KOPT-K1 (cell line): ENCODE data around the gene MAML1.
A peak's percentile ranks its signal among the peaks of the same experiment; 100 is the strongest.

ENCODE experiments used
- H3K27ac ChIP-seq: fragments of 200-600 bp; sonication (generic); 2 replicates; pipeline ENCODE4 v1.5.1; 2016; ENCODE audit warnings: antibody characterized with exemption, mild to moderate bottlenecking, low read depth, low read length; ENCODE audit not compliant: poor library complexity, severe bottlenecking
- H3K36me3 ChIP-seq: fragments of 200-600 bp; sonication (generic); 2 replicates; pipeline ENCODE4 v1.5.1; 2017; ENCODE audit warnings: antibody characterized with exemption, mild to moderate bottlenecking, low read length, moderate library complexity; ENCODE audit not compliant: insufficient read depth
- H3K9me3 ChIP-seq: fragments of 200-600 bp; sonication (generic); 2 replicates; pipeline ENCODE4 v1.5.1; 2017; ENCODE audit warnings: antibody characterized with exemption, low read length, mild to moderate bottlenecking; ENCODE audit not compliant: insufficient read depth, poor library complexity, severe bottlenecking

The MAML1 gene

DNA sequence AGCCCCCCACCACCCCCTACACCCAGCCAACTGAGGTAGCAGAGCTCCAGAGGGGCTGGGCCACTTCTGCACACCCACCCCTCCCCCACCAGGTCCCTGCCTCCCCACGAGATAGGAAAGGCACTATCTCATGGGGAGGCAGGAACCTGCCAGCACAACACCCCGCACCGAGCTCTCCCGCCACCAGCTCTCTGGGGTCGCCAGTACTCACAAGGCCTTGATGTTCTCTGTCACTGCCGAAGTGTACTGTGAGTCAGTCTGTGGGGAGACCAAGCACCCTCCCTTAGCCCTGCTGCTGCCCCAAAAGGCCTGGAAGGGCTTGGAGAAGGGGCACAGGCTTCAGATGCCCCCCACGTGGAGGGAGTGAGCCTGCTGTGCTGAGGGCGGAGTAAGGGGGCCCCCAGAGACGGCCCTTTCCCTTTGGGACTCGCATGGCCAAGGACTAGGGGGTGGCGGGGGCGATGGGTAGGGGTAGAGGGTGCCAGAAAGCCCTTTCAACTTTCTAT is 68.1 kb downstream of the MAML1 start:
- H3K27ac ChIP-seq = no peak overlapping the region
- peaks cover 32% of the 10 kb centered on the region; the same call in 1 of the 2 replicates for H3K36me3 ChIP-seq

DNA sequence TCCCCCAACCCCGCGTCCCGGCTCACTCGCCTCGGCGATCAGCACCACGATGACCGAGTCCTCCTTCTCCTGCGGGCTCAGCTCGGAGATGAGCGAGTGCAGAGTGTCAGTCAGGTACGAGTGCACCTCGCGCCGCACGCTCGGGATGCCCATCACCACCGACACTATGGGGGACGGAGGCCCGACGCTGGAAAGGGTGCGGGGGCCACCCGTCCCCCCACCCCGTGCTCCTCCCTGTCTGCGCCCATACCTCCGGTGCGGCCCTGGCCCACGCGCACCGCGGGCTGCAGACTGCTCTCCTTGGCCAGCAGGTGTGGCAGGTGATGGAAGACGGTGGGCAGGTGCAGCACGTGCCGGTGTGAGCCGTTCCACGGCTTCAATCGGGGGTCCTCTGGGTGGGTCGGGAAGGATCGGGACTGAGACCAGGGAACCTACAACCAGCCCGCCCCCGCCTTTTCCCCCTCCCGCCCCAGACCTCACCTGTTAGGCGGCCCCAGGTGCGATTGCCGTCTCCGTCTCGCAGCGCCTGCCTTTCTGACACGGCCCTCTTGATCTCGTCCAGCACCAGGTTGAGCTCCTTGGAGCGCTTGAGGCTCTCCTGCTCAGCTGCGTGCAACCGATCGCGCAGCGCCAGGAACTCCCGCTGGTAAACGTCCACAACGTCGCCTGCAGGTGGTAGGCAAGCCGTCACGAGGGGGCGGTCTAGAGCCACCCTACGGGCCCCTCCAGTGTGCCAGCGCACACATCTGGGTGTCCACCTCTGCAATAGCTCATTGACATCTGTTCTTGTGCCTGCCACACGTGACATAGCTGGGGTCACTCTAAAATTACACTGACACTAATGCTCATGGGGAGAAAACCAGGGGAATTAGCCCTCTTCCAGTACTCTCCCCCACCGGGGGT is 68.9 kb downstream of the MAML1 start:
- H3K9me3 ChIP-seq = no peaks in the 10 kb centered on the region
- no peak overlapping the region for H3K27ac ChIP-seq
- H3K36me3 ChIP-seq = peaks cover 32% of the 10 kb centered on the region; the same call in 1 of the 2 replicates

More for the DNA sequence above, 68.1 kb downstream of the MAML1 start:
- no peaks in the 10 kb centered on the region for H3K9me3 ChIP-seq

DNA sequence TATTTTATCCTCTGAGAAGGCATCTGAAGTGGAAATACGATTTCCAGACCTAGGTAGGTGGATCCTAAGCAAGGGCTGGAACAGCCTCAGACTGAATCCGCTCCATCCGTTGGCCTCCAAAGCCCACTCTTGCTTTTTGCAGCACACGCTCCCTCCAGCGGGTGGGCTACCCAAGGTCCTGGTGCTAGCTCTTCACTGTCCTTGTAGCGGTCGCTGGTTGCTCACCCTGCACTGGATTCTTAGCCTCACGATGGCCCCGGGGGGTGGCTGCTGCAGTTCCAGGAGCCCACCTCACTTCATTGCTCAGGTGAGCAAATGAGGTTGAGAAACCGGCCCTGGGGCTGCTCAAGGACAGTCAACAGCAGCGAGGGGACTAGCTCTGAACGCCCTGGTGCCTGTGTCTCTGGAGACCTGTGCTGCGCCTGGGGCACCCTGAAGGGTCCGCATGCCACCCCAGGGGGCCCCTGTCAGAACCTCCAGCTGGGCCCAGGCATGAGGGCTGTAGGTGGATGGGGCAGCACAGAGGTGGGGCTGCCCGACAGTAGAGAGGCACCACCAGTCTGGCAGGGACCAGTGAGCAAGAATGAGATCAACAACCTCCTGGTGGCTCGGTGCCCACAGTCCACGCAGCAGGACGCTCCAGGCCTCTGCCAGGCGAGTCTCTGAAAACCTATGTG is 69.7 kb downstream of the MAML1 start:
- Histone ChIP-seq H3K9me3 (no peaks in the 10 kb centered on the region), H3K27ac (no peak overlapping the region), H3K36me3 (peaks cover 27% of the 10 kb centered on the region; the same call in 1 of the 2 replicates)

DNA sequence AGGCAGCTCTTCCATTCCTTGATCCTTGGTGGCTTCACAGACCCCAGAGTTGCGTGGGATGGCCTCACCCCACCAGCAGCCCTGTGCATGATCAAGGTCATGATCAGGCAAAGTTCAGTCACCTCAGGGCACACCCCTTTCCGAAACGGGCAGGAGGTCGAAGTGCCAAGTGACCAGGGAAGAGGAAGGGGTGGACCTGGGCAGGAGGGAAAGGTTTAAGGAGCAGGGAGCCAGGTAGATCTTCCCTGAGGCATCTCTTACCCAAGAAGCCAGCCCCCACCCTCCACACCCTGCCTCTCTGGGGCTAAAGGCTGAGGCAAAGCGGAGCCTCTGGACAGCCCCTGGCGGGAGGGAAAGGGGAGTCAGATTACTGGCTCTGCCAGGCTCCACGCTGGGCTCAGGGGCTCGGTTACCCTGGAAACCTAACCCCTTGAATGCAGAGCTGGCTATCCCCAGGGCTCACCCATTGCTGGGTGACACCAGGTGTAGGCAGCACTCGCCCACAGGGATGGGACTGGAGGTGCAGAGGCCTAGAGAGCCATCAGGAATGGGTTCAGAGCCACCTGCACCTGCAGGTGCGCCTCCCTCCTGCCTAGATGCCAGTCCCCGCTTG is 70.4 kb downstream of the MAML1 start:
- no peaks in the 10 kb centered on the region for H3K9me3 ChIP-seq
- H3K27ac ChIP-seq = no peak overlapping the region
- H3K36me3 ChIP-seq = peaks cover 25% of the 10 kb centered on the region; the same call in 1 of the 2 replicates

DNA sequence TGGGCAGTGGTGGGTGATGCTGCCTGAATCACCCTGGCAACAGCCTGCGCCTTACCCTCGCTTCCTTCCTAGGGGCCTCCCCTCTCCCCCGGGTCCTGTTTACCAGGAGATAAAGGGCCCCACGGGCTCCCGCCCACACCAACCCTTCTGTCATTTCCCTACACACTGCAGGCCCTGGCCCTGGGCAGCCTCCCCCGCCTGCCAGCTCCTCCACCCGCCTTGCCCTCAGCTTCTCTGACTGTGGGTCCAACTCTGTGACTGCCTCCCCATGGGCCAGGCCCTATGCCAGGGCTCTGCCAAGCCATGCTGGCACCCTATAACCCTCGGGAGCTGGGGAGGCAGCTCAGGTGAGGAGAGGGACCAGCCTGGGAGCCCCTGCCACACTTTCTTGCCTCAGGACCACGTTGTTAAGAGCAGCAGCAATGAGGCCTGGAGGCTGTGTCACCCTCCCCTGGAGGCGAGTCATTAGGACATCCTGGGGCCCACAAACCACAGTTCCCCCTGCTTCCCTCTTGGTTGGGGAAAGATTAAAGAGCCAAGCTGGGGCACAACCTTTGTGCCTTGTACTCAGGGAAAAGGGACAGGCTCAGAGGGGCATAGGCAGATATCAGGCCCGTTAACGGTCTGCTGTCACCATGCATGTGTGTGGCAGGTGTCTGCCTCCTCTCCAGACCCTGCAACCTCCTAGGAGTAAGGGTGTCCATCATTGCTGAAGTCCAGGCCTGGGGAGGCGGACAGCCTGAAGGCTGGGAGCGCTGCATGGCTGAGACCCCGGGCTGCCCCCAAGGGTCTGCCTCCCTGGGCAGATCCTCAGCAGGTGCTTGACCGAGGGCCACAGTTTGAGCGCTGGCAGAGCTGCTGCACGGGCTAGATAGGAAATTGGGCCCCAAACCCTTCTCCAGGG is 71.3 kb downstream of the MAML1 start:
- no peaks in the 10 kb centered on the region for H3K9me3 ChIP-seq
- peak overlapping the region; percentile 54 for H3K27ac ChIP-seq
- peaks cover 18% of the 10 kb centered on the region; the same call in 1 of the 2 replicates for H3K36me3 ChIP-seq

DNA sequence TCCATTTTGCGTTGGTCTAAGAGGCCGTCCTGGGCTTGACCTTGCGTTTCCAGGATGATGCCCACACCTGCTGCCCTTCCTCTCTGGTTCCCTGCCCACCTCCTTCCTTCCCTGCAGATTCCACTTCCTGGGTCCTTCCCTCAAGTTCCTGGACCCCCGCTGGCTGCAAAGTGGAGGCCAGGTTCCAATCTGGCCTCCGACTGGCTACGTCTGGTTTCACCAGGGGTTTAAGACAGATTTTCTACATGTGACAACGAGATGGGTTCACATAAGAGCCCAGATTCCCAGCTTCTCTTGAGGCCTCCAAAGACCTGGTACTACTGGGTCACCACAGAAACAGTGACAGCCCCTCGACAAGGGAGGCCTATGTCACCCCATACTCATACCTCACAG is 71.9 kb downstream of the MAML1 start:
- H3K36me3 ChIP-seq = peaks cover 11% of the 10 kb centered on the region; the same call in 1 of the 2 replicates

DNA sequence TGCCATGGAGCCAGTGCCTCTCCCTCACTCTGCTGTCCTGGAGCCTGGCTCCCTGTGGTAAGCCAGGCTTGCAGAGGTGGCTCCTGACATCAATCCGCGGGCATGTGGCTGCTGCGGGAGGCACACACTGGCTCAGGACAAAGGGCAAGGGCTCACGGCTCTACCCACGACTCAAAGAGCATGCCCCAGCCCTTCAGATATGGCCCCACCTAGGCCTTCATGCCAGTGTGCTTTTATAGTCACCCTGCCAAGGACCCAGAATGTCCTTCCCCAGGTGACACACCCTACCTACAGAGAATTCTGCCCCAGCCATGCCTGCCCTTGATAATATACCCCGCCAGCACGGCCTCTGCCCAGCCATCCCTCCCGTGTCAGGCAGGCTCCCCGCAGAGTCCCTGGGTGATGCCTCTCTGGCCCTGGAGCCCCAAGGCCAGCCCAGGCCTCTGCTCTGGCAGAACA is 72.5 kb downstream of the MAML1 start:
- Histone ChIP-seq H3K27ac (peak overlapping the region; percentile 54), H3K9me3 (no peaks in the 10 kb centered on the region), H3K36me3 (peaks cover 7% of the 10 kb centered on the region; the same call in 1 of the 2 replicates)

More for the DNA sequence above, 71.9 kb downstream of the MAML1 start:
- H3K27ac ChIP-seq = peak overlapping the region; percentile 54
- no peaks in the 10 kb centered on the region for H3K9me3 ChIP-seq

DNA sequence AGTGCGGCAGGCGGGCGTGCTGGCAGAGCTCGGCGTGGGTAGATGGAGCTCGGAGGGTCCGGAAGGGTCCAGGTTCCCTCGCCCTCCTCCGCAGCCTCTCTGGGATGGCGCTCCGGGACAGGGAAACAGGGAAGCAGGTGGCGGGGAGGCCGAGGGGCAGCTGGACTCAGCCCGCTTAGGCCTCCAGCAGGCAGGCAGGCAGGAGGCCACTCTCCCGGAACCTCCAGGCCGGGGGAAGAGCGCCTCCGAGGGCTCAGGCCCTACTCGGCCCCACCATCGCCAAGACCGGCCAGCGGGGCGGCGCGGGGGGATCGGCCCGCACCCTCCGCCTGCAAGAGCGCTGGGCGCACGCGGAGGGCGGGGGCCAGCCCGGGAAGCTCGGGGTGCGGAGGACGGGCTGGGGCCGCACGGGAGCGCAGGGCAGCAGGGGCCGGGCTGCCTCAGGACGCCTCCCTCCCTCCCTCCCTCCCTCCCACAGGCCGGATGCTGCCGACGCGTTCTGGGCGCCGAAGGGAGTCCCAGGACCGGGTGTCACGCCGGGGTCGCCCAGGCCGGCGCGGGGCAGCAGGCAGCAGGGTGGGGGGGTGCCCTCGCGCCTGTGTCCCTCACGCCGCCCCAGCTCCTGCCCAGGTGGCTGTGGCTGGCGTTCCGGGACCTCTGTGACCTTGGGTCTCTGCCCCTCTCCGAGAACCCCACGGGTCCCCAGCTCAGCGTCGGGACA is 73.1 kb downstream of the MAML1 start:
- H3K27ac ChIP-seq = peak overlapping the region; percentile 52
- H3K9me3 ChIP-seq = no peaks in the 10 kb centered on the region
- peaks cover 2% of the 10 kb centered on the region; the same call in 1 of the 2 replicates for H3K36me3 ChIP-seq

DNA sequence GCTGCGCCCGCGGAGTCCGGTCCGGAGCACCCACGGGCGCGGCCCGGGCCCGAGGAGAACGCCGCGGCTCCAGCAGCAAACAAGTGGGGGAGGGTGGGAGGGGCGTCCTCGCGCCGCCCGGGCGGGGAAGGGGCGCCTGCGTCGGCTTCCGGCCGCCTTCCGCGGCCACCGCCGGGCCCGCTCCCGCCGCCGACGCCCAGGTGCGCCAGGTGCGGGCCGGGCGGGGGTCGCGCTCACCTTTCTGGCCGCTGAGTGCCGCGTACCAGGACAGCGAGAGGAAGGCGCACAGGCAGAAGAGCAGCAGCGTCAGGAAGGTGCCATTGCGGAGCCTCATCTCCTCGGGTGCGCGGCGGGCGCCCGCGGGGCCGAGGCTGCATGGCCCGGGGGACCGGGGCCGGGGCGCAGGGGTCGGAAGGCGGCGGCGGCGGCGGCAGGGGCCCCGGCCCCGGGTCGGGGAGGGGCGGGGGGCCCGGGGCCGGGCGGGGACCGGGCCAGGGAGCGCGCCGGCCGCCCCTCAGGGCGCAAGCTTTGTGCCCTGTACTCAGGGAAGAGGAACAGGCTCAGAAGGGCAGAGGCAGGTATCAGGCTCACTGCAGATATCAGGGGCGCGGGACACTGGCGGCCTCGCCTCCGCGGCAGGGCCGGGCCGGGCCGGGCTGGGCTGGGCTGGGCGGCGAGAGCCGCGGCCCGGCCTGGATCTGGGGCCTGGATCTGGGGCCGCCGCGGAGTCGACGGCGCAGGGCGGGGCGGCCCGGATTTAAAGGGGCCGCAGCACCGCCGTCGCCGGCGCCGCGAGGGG is 73.8 kb downstream of the MAML1 start, which contains the start of gene MGAT4B:
TSS of gene MGAT4B (minus strand) at position 617 of the 799 bp plus-strand sequence. CDS start at position 334, 283 bp downstream.
- Histone ChIP-seq H3K27ac (peak within 1 kb of the TSS; percentile 52), H3K9me3 (no peaks in the 10 kb centered on the region), H3K36me3 (no peaks in the 10 kb centered on the region)

DNA sequence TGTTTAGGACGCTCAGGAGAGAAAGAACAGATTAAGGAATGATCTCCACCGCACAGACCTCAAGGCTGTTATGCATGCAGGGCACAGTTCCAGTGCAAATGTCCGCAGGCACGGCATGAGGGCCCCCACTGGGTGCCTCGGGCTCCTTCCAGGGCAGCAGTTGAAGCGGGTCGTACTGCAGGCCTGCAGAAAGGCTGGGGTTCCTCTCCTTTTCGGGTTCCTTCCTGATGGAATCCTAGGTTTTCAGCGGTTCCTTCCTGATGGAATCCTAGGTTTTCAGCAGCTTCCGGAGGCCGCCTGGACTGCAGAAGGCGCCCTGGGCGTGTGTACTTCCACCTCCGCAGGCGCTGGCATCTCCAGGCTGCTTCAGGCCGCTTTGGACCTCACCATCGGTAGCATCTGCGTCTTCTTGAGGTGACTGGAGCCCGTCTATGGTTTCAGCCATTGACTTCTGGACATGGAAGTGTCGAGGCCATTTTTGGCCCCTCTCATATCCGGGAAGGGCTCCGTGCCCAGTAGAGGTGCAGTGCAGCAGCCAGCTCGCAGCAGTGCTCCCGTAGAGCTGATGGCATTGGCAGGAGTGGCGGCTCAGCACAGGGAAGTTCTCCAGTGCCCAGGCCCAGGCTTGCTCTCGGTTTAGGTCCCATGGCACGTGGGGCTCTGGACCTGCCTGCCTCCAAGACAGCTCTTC is 79.7 kb downstream of the MAML1 start:
- Histone ChIP-seq H3K9me3 (no peaks in the 10 kb centered on the region), H3K36me3 (peaks cover 5% of the 10 kb centered on the region; the same call in 1 of the 2 replicates), H3K27ac (no peak overlapping the region)

DNA sequence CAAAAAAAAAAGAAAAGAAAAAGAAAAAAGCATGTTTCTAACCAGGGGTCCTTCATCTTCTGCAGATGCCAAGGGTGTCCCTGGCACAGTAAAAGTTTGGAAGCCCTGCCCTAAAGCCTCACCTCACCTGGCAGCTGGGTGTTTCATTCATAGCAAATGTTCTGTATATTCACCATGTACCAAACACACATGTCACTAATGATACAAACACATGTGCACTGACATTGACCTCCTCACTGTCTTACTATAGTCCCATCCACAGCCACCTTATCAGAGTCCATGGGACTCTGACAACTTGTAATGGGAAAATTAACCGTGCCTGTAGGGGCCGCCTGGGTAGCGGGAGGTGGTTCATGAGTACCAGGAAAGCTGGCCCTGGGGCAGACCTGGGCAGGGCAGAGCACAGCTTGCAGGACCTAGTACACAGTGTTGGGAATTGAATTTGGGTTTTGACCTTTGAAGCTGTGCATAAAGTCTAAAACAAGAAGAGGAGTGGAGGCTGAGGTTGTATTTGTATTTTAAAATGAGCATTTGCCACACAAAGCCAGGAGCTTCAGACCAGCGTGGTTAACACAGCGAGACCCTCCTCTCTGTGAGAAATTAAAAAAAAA is 80.5 kb downstream of the MAML1 start:
- H3K9me3 ChIP-seq = no peaks in the 10 kb centered on the region

DNA sequence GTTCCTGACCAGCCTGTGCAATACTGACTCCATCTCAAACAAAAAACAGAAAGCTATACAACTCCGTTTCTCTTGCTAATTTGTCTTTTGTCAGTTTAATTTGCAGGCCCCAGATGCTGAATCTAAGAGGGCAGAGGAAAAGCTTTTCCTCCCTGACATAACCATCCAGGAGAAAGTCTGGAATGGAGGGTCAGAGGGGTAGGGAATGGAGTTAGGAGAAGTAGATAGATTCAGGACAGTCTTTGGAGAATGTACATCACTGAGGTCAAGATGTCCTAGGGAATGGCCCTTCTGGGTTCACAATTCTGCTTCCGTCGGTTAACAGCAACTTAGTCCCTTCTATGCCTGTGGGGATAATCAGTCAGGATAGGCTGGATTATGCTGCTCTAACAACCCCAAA is 81.5 kb downstream of the MAML1 start:
- Histone ChIP-seq H3K9me3 (no peaks in the 10 kb centered on the region), H3K27ac (no peak overlapping the region)

More for the DNA sequence above, 80.5 kb downstream of the MAML1 start:
- peaks cover 5% of the 10 kb centered on the region; the same call in 1 of the 2 replicates for H3K36me3 ChIP-seq
- H3K27ac ChIP-seq = no peak overlapping the region

More for the DNA sequence above, 81.5 kb downstream of the MAML1 start:
- peaks cover 5% of the 10 kb centered on the region; the same call in 1 of the 2 replicates for H3K36me3 ChIP-seq
